GM23338 (cell line): Measurements from ENCODE around the gene DNAJC27.

ENCODE experiments used
- CTCF ChIP-seq, 2 experiments: fragments of 200-600 bp in 1 of 2; sonication (generic) in 1 of 2; conservative IDR thresholded peaks; 2 replicates each; pipeline versions ENCODE4 v1.5.1 to v1.6.1; 2016 to 2017; ENCODE audit warnings: antibody characterized with exemption in 2 of 2, low read depth in 2 of 2, mild to moderate bottlenecking in 2 of 2, moderate library complexity in 1 of 2
- EZH2 ChIP-seq: fragments of 200-600 bp; sonication (generic); IDR thresholded peaks from one replicate; pipeline ENCODE4 v1.8.0; 2017; ENCODE audit warnings: antibody characterized with exemption, mild to moderate bottlenecking, low read depth; ENCODE audit not compliant: unreplicated experiment
- JUNB ChIP-seq: IDR thresholded peaks from one replicate; pipeline ENCODE4 v1.6.1; 2016; ENCODE audit warnings: antibody characterized with exemption; ENCODE audit not compliant: unreplicated experiment
- POLR2AphosphoS5 ChIP-seq: IDR thresholded peaks from 2 replicates; pipeline ENCODE4 v1.6.1; 2016; ENCODE audit warnings: antibody characterized with exemption, low read depth

- no peak for TF ChIP-seq JUNB
- no peak for TF ChIP-seq CTCF (conservative IDR thresholded peaks at IDR 0.05; ENCODE audit: low read depth in 2 of 2)
- TF ChIP-seq EZH2, result no peak
- no peak for TF ChIP-seq POLR2AphosphoS5
Measured at GRCh38 chr2:24948506-24948905, 23.2 kb downstream of the DNAJC27 start.
